ENCODE measurements around the gene TUBA1C.

TUBA1C gene

DNA sequence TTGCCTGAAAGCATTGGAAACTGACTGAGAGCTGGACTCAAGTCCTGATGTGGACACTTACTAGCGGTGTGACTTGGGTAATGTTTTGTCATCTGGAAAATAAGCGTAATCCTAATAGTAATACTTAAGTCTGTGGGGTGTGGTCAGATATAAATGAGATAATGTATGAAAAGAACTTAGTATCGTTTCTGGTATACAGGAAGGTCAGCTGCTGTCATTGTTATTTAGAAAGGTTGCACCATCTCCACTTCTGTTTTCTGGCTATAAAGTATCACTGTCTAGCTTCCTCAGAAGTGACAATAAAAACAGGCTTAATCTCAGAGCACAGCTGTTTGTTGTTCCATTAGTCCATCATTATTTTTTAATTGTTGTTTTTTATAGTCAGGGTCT, 34.1 kb upstream of the TUBA1C start:
- Histone ChIP-seq H3K9me2 (replicated peaks; ENCODE audit: insufficient read depth, low read length) (no peaks in the 10 kb centered on the region), H2AFZ (ENCODE audit: low read depth, low read length, severe bottlenecking) (no peak overlapping the region), H3K4me2 (ENCODE audit: low read depth, low read length, poor library complexity, severe bottlenecking) (no peak overlapping the region), H3K9ac (ENCODE audit: low read length) (no peak overlapping the region), H3K79me2 (ENCODE audit: insufficient read depth, low read length) (no peaks in the 10 kb centered on the region), H3K36me3 (ENCODE audit: low read length) (no peaks in the 10 kb centered on the region), H3K27ac (ENCODE audit: low read depth, low read length) (no peak overlapping the region), H3F3A (ENCODE audit: insufficient read depth) (no peaks in the 10 kb centered on the region), H3K9me3 (ENCODE audit: insufficient read depth, low read length) (no peaks in the 10 kb centered on the region), H3K27me3 (ENCODE audit: low read length) (no peaks in the 10 kb centered on the region), H4K20me1 (ENCODE audit: low read depth, low read length) (no peaks in the 10 kb centered on the region), H3K4me3 (ENCODE audit: insufficient read depth, low read length, poor library complexity, severe bottlenecking) (no peak overlapping the region)
- TF ChIP-seq, protein P1, sequence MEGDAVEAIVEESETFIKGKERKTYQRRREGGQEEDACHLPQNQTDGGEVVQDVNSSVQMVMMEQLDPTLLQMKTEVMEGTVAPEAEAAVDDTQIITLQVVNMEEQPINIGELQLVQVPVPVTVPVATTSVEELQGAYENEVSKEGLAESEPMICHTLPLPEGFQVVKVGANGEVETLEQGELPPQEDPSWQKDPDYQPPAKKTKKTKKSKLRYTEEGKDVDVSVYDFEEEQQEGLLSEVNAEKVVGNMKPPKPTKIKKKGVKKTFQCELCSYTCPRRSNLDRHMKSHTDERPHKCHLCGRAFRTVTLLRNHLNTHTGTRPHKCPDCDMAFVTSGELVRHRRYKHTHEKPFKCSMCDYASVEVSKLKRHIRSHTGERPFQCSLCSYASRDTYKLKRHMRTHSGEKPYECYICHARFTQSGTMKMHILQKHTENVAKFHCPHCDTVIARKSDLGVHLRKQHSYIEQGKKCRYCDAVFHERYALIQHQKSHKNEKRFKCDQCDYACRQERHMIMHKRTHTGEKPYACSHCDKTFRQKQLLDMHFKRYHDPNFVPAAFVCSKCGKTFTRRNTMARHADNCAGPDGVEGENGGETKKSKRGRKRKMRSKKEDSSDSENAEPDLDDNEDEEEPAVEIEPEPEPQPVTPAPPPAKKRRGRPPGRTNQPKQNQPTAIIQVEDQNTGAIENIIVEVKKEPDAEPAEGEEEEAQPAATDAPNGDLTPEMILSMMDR (IDR thresholded peaks at IDR 0.05; ENCODE audit: insufficient read depth, low read length, poor library complexity, severe bottlenecking), result no peak
- no peak for TF ChIP-seq EZH2phosphoT487 (conservative IDR thresholded peaks at IDR 0.05; ENCODE audit: low read length)

DNA sequence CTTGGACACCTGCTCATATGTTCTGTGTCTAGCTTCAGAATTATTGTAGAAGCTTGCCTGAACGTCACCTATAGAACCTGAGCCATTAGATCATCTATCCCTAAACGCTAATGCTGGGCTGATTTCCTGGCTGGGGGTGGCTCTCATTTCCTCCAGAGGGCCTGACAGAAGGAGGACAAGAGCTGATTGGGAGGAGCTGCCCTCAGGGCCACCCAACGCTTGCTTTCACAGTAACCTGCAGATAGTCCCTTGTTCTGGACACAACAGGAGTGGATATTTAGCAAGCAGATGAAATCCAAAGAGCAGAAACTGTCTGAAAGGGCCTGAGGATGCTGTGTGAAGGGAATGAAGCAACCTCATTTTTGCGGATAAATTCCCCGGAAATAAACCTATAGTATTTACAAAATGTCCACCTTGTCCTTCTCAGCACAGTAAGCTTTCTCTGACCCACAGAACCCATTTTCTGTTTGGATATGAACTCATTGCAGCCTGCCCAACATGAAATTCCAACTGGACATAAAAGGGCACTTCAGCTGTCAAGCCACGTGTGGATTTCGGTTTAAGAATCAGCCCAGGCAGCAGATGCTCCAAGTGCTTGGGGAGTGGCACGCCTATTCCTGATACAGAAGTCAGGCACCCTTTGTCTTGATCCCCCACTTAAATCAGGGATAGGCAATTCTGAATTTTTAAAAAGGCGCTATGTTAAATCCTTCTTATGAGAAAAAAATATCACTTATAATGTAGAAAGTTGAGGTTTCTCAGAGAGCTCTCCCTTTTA, 32.8 kb upstream of the TUBA1C start:
- no peaks in the 10 kb centered on the region for H3K9me2 ChIP-seq (replicated peaks; ENCODE audit: insufficient read depth, low read length)
- no peaks in the 10 kb centered on the region for H3K9me3 ChIP-seq (ENCODE audit: insufficient read depth, low read length)
- TF ChIP-seq EZH2phosphoT487 (conservative IDR thresholded peaks at IDR 0.05; ENCODE audit: low read length), result no peak
- TF ChIP-seq, protein P1 (IDR thresholded peaks at IDR 0.05; ENCODE audit: insufficient read depth, low read length, poor library complexity, severe bottlenecking), result no peak
- H3K4me3 ChIP-seq (ENCODE audit: insufficient read depth, low read length, poor library complexity, severe bottlenecking), result no peak overlapping the region
- no peaks in the 10 kb centered on the region for H3K36me3 ChIP-seq (ENCODE audit: low read length)
- H2AFZ ChIP-seq (ENCODE audit: low read depth, low read length, severe bottlenecking), result no peak overlapping the region
- H4K20me1 ChIP-seq (ENCODE audit: low read depth, low read length), result no peaks in the 10 kb centered on the region
- no peaks in the 10 kb centered on the region for H3K27me3 ChIP-seq (ENCODE audit: low read length)
- H3F3A ChIP-seq (ENCODE audit: insufficient read depth), result no peaks in the 10 kb centered on the region
- no peak overlapping the region for H3K9ac ChIP-seq (ENCODE audit: low read length)
- no peak overlapping the region for H3K4me2 ChIP-seq (ENCODE audit: low read depth, low read length, poor library complexity, severe bottlenecking)
- no peak overlapping the region for H3K27ac ChIP-seq (ENCODE audit: low read depth, low read length)
- no peaks in the 10 kb centered on the region for H3K79me2 ChIP-seq (ENCODE audit: insufficient read depth, low read length)

DNA sequence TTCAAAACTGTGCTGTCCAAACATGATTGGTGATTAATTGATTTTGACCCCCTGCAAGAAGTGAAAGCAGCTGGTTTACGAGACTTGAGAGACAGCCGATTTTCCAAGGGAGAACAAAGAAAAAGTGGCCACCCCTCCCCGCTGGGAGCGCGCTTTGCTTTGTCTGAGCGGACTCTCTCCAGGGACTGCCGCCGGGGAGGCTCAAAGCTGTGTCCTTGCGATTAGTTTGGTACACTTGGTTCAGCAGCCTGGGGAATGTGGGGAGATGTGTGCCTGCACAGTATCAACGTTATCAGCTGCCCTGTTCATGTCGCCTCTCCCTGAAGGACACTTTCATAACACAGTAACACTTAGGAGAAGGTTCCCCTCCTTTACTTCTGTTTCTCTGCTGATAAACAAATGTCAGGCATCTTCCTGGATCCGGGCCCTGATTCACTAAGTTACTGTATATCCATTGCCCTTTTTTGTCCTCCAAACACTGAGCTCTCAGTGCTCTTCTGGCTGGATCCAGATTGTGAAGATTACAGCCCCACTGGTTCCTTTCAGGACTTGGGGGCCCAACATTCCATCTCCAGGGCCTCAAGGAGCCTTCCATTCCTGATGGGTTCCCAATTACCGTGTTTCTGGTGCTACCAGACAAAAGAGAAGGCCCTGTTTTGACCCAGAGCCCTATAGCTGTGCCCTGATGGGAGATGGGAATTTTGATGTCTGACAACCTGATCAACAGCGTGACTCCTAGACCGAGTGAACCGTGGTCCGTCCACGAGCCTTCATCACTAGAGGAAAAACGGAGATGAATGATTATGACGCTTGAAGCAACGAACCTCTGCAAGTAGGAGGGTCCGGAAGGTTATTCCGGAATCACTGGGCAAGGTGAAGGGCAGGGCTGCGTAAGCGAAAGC, 31.7 kb upstream of the TUBA1C start:
- no peaks in the 10 kb centered on the region for H3F3A ChIP-seq (ENCODE audit: insufficient read depth)
- H3K36me3 ChIP-seq (ENCODE audit: low read length), result no peaks in the 10 kb centered on the region
- H3K4me3 ChIP-seq (ENCODE audit: insufficient read depth, low read length, poor library complexity, severe bottlenecking), result no peak overlapping the region
- no peaks in the 10 kb centered on the region for H4K20me1 ChIP-seq (ENCODE audit: low read depth, low read length)
- no peaks in the 10 kb centered on the region for H3K27me3 ChIP-seq (ENCODE audit: low read length)
- no peaks in the 10 kb centered on the region for H3K79me2 ChIP-seq (ENCODE audit: insufficient read depth, low read length)
- no peak for TF ChIP-seq EZH2phosphoT487 (conservative IDR thresholded peaks at IDR 0.05; ENCODE audit: low read length)
- no peak overlapping the region for H2AFZ ChIP-seq (ENCODE audit: low read depth, low read length, severe bottlenecking)
- H3K27ac ChIP-seq (ENCODE audit: low read depth, low read length), result no peak overlapping the region
- H3K9ac ChIP-seq (ENCODE audit: low read length), result no peak overlapping the region
- no peaks in the 10 kb centered on the region for H3K9me2 ChIP-seq (replicated peaks; ENCODE audit: insufficient read depth, low read length)
- H3K4me2 ChIP-seq (ENCODE audit: low read depth, low read length, poor library complexity, severe bottlenecking), result no peak overlapping the region
- no peaks in the 10 kb centered on the region for H3K9me3 ChIP-seq (ENCODE audit: insufficient read depth, low read length)
